HUES6 (cell line): ENCODE results near the gene CCNI2.

Experiments
- H3K27ac ChIP-seq: 2 replicates; pipeline ENCODE4 v1.7.0; 2013; ENCODE audit warnings: low read depth, mild to moderate bottlenecking, low read length, inconsistent platforms
- H3K27me3 ChIP-seq: 2 replicates; pipeline ENCODE4 v1.6.1; 2013; ENCODE audit warnings: low read length; ENCODE audit not compliant: control insufficient read depth, insufficient read depth
- H3K36me3 ChIP-seq: 2 replicates; pipeline ENCODE4 v1.6.1; 2013; ENCODE audit warnings: low read length; ENCODE audit not compliant: control insufficient read depth, insufficient read depth
- H3K4me1 ChIP-seq: 2 replicates; pipeline ENCODE4 v1.6.1; 2013; ENCODE audit warnings: low read length; ENCODE audit not compliant: control insufficient read depth, insufficient read depth
- H3K4me3 ChIP-seq: 2 replicates; pipeline ENCODE4 v1.5.1; 2013; ENCODE audit warnings: low read depth, low read length
- H3K9ac ChIP-seq: one replicate; pipeline ENCODE4 v1.6.1; 2013; ENCODE audit warnings: mild to moderate bottlenecking, low read length
- H3K9me3 ChIP-seq: 2 replicates; pipeline ENCODE4 v1.6.1; 2013; ENCODE audit warnings: low read depth, low read length; ENCODE audit not compliant: control insufficient read depth, insufficient read depth

CCNI2 gene

DNA sequence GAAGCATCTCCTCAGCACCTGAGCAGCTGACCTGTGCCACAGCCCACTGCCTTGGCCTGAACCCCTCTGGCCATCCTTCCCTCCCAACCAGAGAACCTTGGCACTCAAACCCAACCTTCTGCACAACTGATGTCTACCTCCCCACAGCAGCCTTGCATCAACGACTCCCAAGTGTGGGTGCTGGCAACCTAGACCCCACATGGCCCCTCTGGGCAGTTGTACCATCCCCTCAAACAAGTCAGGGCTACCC, 19.5 kb downstream of the CCNI2 start:
- no peak overlapping the region for H3K4me3 ChIP-seq
- H3K27ac ChIP-seq: no peak overlapping the region
- H3K9me3 ChIP-seq: no peaks in the 10 kb centered on the region
- H3K36me3 ChIP-seq: peaks cover 21% of the 10 kb centered on the region
- H3K9ac ChIP-seq: no peak overlapping the region
- peaks cover 12% of the 10 kb centered on the region for H3K4me1 ChIP-seq
- no peaks in the 10 kb centered on the region for H3K27me3 ChIP-seq

DNA sequence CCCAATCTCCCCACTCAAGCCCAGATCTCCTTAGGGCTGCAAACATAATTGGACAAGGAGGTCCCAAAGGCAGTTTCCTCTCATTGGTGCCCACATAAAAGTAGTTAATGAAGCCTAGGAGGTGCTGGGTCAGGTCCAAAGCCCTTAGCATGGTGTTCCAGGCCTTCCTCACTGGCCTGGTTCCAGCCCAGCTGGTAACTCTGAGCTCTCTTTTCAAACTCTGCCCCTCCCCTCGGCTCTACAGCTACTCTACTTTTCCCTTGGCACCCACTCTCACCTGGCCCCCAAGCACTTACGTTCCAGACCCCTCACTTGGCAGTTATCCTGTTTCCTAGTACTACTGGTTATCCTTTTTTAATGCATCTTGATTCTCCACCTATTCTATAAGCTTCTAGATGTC, 19.9 kb downstream of the CCNI2 start:
- Histone ChIP-seq H3K36me3 (peaks cover 21% of the 10 kb centered on the region), H3K9me3 (no peaks in the 10 kb centered on the region), H3K27me3 (no peaks in the 10 kb centered on the region), H3K4me3 (no peak overlapping the region), H3K4me1 (peaks cover 17% of the 10 kb centered on the region), H3K27ac (no peak overlapping the region), H3K9ac (no peak overlapping the region)

GRCh38 chr5:132768485-132768868, 21.3 kb downstream of the CCNI2 start:
- Histone ChIP-seq H3K36me3 (peaks cover 14% of the 10 kb centered on the region), H3K9me3 (no peaks in the 10 kb centered on the region), H3K27ac (no peak overlapping the region), H3K9ac (no peak overlapping the region), H3K27me3 (no peaks in the 10 kb centered on the region), H3K4me1 (peaks cover 21% of the 10 kb centered on the region), H3K4me3 (no peak overlapping the region)

GRCh38 chr5:132770476-132771159, 23.4 kb downstream of the CCNI2 start:
- Histone ChIP-seq H3K36me3 (no peaks in the 10 kb centered on the region), H3K27ac (no peak overlapping the region), H3K4me1 (peaks cover 23% of the 10 kb centered on the region), H3K9ac (no peak overlapping the region), H3K27me3 (peaks cover 7% of the 10 kb centered on the region), H3K4me3 (no peak overlapping the region), H3K9me3 (no peaks in the 10 kb centered on the region)

- H3K9ac ChIP-seq: no peak overlapping the region
- peaks cover 29% of the 10 kb centered on the region for H3K4me1 ChIP-seq
- H3K4me3 ChIP-seq: no peak overlapping the region
- no peaks in the 10 kb centered on the region for H3K9me3 ChIP-seq
- H3K36me3 ChIP-seq: no peaks in the 10 kb centered on the region
- H3K27ac ChIP-seq: no peak overlapping the region
- peaks cover 15% of the 10 kb centered on the region for H3K27me3 ChIP-seq
Measured at GRCh38 chr5:132771503-132771998, 24.3 kb downstream of the CCNI2 start.

DNA sequence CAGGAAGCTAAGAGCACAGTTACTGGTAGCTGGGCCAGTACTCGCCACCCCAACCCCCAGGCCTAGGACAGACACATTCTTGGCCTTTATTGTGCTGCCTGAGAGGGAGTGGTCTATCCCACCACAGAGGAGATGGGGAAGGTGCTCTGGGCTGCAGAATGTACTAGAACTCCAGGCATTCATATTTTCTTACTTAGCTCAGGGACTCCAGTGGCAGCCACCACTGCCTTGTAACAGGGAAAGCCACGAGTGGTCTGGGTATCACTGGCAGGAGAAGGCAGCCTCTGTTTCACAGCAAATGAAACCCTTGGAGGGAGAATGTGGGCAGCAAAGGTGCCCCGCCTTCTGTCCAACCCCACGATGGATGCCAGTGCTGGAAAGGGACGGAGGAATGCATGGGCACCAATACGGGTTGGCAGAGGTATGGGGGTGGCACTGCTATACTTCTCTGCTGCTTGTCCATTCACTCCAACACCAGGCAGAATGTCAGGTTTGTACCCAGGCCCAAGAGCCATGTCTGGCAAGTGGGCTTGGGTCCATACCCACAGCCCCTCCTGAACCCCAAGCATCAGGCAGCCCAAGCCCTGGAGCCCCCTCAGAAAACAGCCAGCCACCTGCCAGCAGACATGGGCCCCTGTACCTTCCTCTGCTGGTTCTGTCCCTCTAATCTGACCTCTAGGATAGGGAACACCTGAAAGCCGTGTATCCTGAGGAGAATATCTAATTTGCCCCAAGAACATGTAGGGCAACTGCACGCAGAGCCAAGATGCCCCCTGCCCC, 25.3 kb downstream of the CCNI2 start:
- peaks cover 29% of the 10 kb centered on the region for H3K4me1 ChIP-seq
- H3K27me3 ChIP-seq: peaks cover 20% of the 10 kb centered on the region
- H3K27ac ChIP-seq: no peak overlapping the region
- no peaks in the 10 kb centered on the region for H3K36me3 ChIP-seq
- H3K4me3 ChIP-seq: no peak overlapping the region
- no peak overlapping the region for H3K9ac ChIP-seq
- no peaks in the 10 kb centered on the region for H3K9me3 ChIP-seq

GRCh38 chr5:132773114-132773513, 25.9 kb downstream of the CCNI2 start:
- Histone ChIP-seq H3K9ac (no peak overlapping the region), H3K27ac (no peak overlapping the region), H3K4me1 (peaks cover 29% of the 10 kb centered on the region), H3K9me3 (no peaks in the 10 kb centered on the region), H3K36me3 (no peaks in the 10 kb centered on the region), H3K27me3 (peaks cover 26% of the 10 kb centered on the region), H3K4me3 (no peak overlapping the region)

- Histone ChIP-seq H3K27me3 (peaks cover 32% of the 10 kb centered on the region), H3K4me1 (peaks cover 29% of the 10 kb centered on the region), H3K4me3 (no peak overlapping the region), H3K9ac (no peak overlapping the region), H3K27ac (no peak overlapping the region), H3K9me3 (no peaks in the 10 kb centered on the region), H3K36me3 (no peaks in the 10 kb centered on the region)
Measured at GRCh38 chr5:132773601-132774355, 26.6 kb downstream of the CCNI2 start.

GRCh38 chr5:132774406-132774805, 27.2 kb downstream of the CCNI2 start:
- H3K9ac ChIP-seq: no peak overlapping the region
- peaks cover 39% of the 10 kb centered on the region for H3K27me3 ChIP-seq
- peaks cover 29% of the 10 kb centered on the region for H3K4me1 ChIP-seq
- H3K4me3 ChIP-seq: no peak overlapping the region
- H3K9me3 ChIP-seq: no peaks in the 10 kb centered on the region
- H3K27ac ChIP-seq: no peak overlapping the region
- no peaks in the 10 kb centered on the region for H3K36me3 ChIP-seq

DNA sequence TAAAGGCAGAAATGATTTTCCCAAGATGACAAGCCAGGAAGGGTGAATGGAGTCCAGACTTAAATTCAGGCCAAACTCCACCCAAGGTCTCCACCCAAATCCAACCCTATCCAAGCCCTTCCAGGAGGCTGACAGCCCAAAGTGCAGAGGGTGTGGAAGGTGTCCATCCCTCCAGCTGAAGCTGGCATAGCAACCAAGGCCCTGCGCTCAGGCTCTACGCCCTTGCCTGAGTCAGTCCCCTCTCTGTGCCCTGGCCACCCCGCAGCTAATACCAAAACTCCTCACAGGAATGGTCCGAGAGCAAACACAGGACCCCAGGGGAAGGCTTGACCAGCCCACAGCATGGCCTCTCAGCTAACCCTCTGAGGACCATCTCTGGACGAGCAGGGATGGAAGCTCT, 27.7 kb downstream of the CCNI2 start:
- Histone ChIP-seq H3K27me3 (peaks cover 42% of the 10 kb centered on the region), H3K9me3 (no peaks in the 10 kb centered on the region), H3K9ac (no peak overlapping the region), H3K27ac (no peak overlapping the region), H3K4me1 (peaks cover 29% of the 10 kb centered on the region), H3K36me3 (no peaks in the 10 kb centered on the region), H3K4me3 (no peak overlapping the region)

GRCh38 chr5:132775476-132775961, 28.3 kb downstream of the CCNI2 start:
- no peak overlapping the region for H3K9ac ChIP-seq
- H3K27ac ChIP-seq: no peak overlapping the region
- H3K36me3 ChIP-seq: no peaks in the 10 kb centered on the region
- H3K27me3 ChIP-seq: peaks cover 44% of the 10 kb centered on the region
- 0 out of 2 replicates have a peak overlapping the region, but pooled peaks have one; percentile 77 for H3K4me3 ChIP-seq
- H3K4me1 ChIP-seq: peaks cover 28% of the 10 kb centered on the region
- H3K9me3 ChIP-seq: no peaks in the 10 kb centered on the region
